Loucy (cell line): ENCODE measurements around the gene TMEM235.

ENCODE experiments used
- CTCF ChIP-seq: fragments of 200-600 bp; sonication (generic); conservative IDR thresholded peaks from 2 replicates; pipeline ENCODE4 v1.5.1; 2014; ENCODE audit warnings: mild to moderate bottlenecking, antibody characterized with exemption, low read length
- EZH2phosphoT487 ChIP-seq: fragments of 200-600 bp; IDR thresholded peaks from 2 replicates; pipeline ENCODE4 v1.6.1; 2018; ENCODE audit warnings: antibody characterized with exemption, mild to moderate bottlenecking, moderate library complexity, borderline replicate concordance

GRCh38 chr17:78264590-78264989 lies 33.2 kb downstream of the TMEM235 start:
- TF ChIP-seq CTCF (no peak), EZH2phosphoT487 (no peak)
